GM23248 (cell line): ENCODE results near the gene ESM1. TPM values are rescaled to one million over a fixed set of nuclear protein-coding genes. Genes with fewer than 3 reads are reported as not detected.

Experiments used
- DNase-seq: peaks from one replicate; pipeline ENCODE4 v3.0.0-alpha.2; 2015
- H2AFZ ChIP-seq: fragments of 200-600 bp; sonication (generic); 2 replicates; pipeline ENCODE4 v1.6.1; 2016; ENCODE audit warnings: antibody characterized with exemption
- H3F3A ChIP-seq: fragments of 200-600 bp; sonication (generic); 2 replicates; pipeline ENCODE4 v1.6.1; 2016; ENCODE audit warnings: mild to moderate bottlenecking, antibody characterized with exemption, mixed run types; ENCODE audit not compliant: insufficient read depth
- H3K27ac ChIP-seq: fragments of 200-600 bp; sonication (generic); 2 replicates; pipeline ENCODE4 v1.5.1; 2016; ENCODE audit warnings: mild to moderate bottlenecking
- H3K27me3 ChIP-seq: fragments of 200-600 bp; sonication (generic); replicated peaks from 2 replicates; pipeline ENCODE4 v1.6.1; 2016; ENCODE audit warnings: mild to moderate bottlenecking; ENCODE audit not compliant: insufficient read depth
- H3K36me3 ChIP-seq: fragments of 200-600 bp; sonication (generic); 2 replicates; pipeline ENCODE4 v1.6.1; 2016; ENCODE audit warnings: low read depth, mild to moderate bottlenecking
- H3K4me1 ChIP-seq: fragments of 200-600 bp; sonication (generic); 2 replicates; pipeline ENCODE4 v1.6.1; 2016; ENCODE audit warnings: mild to moderate bottlenecking; ENCODE audit not compliant: insufficient read depth
- H3K4me2 ChIP-seq: fragments of 200-600 bp; sonication (generic); one replicate; pipeline ENCODE4 v1.6.1; 2016; ENCODE audit warnings: mild to moderate bottlenecking; ENCODE audit not compliant: unreplicated experiment
- H3K4me3 ChIP-seq: fragments of 200-600 bp; sonication (generic); 2 replicates; pipeline ENCODE4 v1.5.1; 2016; ENCODE audit warnings: mild to moderate bottlenecking
- H3K79me2 ChIP-seq: fragments of 200-600 bp; sonication (generic); 2 replicates; pipeline ENCODE4 v1.6.1; 2016; ENCODE audit warnings: mild to moderate bottlenecking; ENCODE audit not compliant: insufficient read depth
- H3K9ac ChIP-seq: fragments of 200-600 bp; sonication (generic); 2 replicates; pipeline ENCODE4 v1.6.1; 2016; ENCODE audit warnings: mild to moderate bottlenecking
- H3K9me2 ChIP-seq: fragments of 200-600 bp; sonication (generic); 2 replicates; pipeline ENCODE4 v1.6.1; 2016; ENCODE audit warnings: mixed run types, mild to moderate bottlenecking, moderate library complexity; ENCODE audit not compliant: insufficient read depth
- H3K9me3 ChIP-seq: fragments of 200-600 bp; sonication (generic); one replicate; pipeline ENCODE4 v1.6.1; 2017; ENCODE audit warnings: low read depth
- H4K20me1 ChIP-seq: fragments of 200-600 bp; sonication (generic); 2 replicates; pipeline ENCODE4 v1.6.0; 2016; ENCODE audit not compliant: insufficient read depth
- EZH2 ChIP-seq: fragments of 200-600 bp; sonication (generic); IDR thresholded peaks from 2 replicates; pipeline ENCODE4 v1.6.1; 2018; ENCODE audit warnings: antibody characterized with exemption, mild to moderate bottlenecking; ENCODE audit not compliant: insufficient read depth, poor library complexity, severe bottlenecking
- EZH2phosphoT487 ChIP-seq: fragments of 200-600 bp; sonication (generic); IDR thresholded peaks from 2 replicates; pipeline ENCODE4 v1.6.1; 2018; ENCODE audit warnings: antibody characterized with exemption, moderate library complexity, mild to moderate bottlenecking, low read depth; ENCODE audit not compliant: insufficient read depth
- WGBS, 2 experiments: methylation state at CpG; one replicate each; pipeline ENCODE4 v1.1.6; 2015 to 2017; ENCODE audit warnings: low lambda C conversion rate in 2 of 2, low coverage in 1 of 2; ENCODE audit errors: missing lambda C conversion rate in 2 of 2; 5-methylcytosine and 5-hydroxymethylcytosine counted together
- in situ Hi-C: fragments of 300-500 bp; cut with MboI; formaldehyde crosslinking; loops from 2 replicates; pipeline ENCODE4 v1.15.0; 2020
- polyA plus RNA-seq: library from polyadenylated mRNA; unstranded; fragments of >200 nt; fragmentation: Nextera tagmentation; extraction: Ambion mirVana; gene quantifications from 2 replicates; pipeline ENCODE4 v1.2.1, GENCODE V29; 2016
- total RNA-seq: library from RNA; depleted of rRNA; stranded (reverse); fragments of >200 nt; shearing (Covaris generic); gene quantifications from 2 replicates; pipeline ENCODE4 v1.2.3, GENCODE V29; 2014; rRNA removed

The ESM1 gene
- total and polyA plus RNA-seq, 2 experiments from 2014 or later, result 11.8 to 25.5 TPM

DNA sequence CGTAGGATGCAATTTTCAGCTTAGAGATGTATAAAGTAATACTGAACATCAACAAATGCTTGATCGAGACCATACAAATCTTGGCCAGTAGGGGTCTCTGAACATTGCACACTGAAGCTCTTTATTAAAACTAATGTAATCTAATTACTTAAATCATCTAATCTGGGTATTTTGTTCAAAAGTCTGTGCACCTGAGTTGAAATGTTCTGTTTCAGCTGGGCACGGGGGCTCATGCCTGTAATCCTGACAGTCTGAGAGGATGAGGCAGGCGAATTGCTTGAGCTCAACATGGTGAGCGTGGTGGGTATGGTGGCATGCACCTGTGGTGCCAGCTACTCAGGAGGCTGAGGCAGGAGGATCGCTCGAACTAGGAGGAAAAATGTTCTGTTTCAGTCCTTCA is 41.0 kb downstream of the ESM1 start:
- no peaks in the 10 kb centered on the region for H3K79me2 ChIP-seq
- H3K36me3 ChIP-seq, result no peaks in the 10 kb centered on the region
- no peaks in the 10 kb centered on the region for H4K20me1 ChIP-seq
- no peaks in the 10 kb centered on the region for H3F3A ChIP-seq
- no peak overlapping the region for H2AFZ ChIP-seq
- WGBS, 2 experiments, result 63 to 67% methylated on average over 7 of the region's 7 CpGs
- H3K9me3 ChIP-seq, result no peaks in the 10 kb centered on the region
- H3K4me3 ChIP-seq, result no peak overlapping the region
- H3K27ac ChIP-seq, result no peak overlapping the region
- H3K9me2 ChIP-seq, result no peaks in the 10 kb centered on the region
- H3K27me3 ChIP-seq, result no peaks in the 10 kb centered on the region
- no peak for TF ChIP-seq EZH2
- TF ChIP-seq EZH2phosphoT487, result no peak
- no peaks in the 10 kb centered on the region for H3K4me1 ChIP-seq
- in situ Hi-C loops, result loop anchor here (10.0 kb wide), 1 partner anchor 200 kb away; no protein-coding TSS in a partner anchor
- peak; percentile 59 for DNase-seq
- H3K9ac ChIP-seq, result no peak overlapping the region
- H3K4me2 ChIP-seq, result no peak overlapping the region

DNA sequence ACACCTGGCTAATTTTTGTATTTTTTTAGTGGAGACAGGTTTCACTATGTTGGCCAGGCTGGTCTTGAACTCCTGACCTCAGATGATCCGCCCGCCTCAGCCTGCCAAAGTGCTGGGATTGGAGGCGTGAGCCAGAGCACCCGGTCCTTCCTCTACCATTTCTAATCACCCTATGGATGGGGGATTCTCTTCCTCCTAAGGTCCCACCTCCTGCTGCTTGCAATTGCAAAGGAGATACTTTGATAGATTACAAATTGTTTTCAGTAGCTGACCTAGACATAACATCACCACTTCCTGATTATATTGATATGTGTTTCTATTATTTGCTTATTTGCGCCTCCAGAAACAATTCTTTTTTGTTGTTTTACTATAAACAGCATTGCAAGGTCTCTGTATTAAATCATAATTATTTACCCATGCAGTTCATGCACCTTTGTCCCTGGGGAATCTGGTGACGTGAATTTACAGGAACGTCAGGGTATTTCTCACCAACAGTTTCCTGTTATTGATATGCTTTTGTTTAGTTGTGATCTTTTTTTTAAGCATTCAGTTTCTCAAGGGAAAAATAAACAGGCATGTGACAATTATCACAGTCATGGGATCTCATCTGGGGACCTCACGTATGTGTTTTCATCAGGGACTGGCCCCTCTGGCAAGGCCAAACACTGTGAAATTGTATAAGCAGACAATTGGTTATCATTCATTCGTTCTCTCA is 43.2 kb downstream of the ESM1 start:
- Histone ChIP-seq H3K27ac (no peak overlapping the region), H2AFZ (no peak overlapping the region), H3K79me2 (no peaks in the 10 kb centered on the region), H3K4me2 (no peak overlapping the region), H3K36me3 (no peaks in the 10 kb centered on the region), H3F3A (no peaks in the 10 kb centered on the region), H3K4me1 (no peaks in the 10 kb centered on the region), H3K9ac (no peak overlapping the region), H3K9me3 (no peaks in the 10 kb centered on the region), H3K9me2 (no peaks in the 10 kb centered on the region), H3K27me3 (0 out of 2 replicates have a peak, but pooled peaks cover 1% of the 10 kb centered on the region), H4K20me1 (no peaks in the 10 kb centered on the region), H3K4me3 (no peak overlapping the region)
- no peak for DNase-seq
- in situ Hi-C loops, result loop anchor here (10.0 kb wide), 1 partner anchor 203 kb away; no protein-coding TSS in a partner anchor
- TF ChIP-seq EZH2phosphoT487, result no peak
- no peak for TF ChIP-seq EZH2
- 76 to 77% methylated on average over 9 of the region's 9 CpGs for WGBS, 2 experiments

DNA sequence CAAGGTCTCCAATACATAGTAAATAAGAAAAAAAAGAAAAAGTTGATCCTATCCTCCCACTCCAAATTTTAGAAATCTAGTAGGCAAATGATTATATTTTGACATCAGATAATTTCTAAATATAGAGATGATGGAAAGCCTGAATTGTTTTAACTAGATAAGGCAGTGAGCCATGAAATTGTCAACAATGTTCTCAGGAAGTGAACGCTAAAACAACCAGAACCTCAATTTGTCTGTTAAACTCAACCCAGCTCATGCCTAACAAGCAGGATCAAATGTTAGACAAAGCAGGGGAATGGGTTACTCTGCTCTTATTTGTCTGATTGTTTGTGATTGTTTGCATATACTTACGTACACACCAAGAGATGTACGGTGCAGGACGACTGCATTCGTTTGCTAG is 49.2 kb downstream of the ESM1 start:
- WGBS, 2 experiments, result 86 to 89% methylated on average over 5 of the region's 5 CpGs
- no peak overlapping the region for H2AFZ ChIP-seq
- H4K20me1 ChIP-seq, result no peaks in the 10 kb centered on the region
- H3K9me2 ChIP-seq, result no peaks in the 10 kb centered on the region
- no peaks in the 10 kb centered on the region for H3K36me3 ChIP-seq
- H3K27me3 ChIP-seq, result peaks cover 43% of the 10 kb centered on the region
- H3K4me2 ChIP-seq, result no peak overlapping the region
- no peak overlapping the region for H3K9ac ChIP-seq
- no peak overlapping the region for H3K4me3 ChIP-seq
- in situ Hi-C loops, result no loop called here
- H3F3A ChIP-seq, result no peaks in the 10 kb centered on the region
- TF ChIP-seq EZH2phosphoT487, result no peak
- no peak for TF ChIP-seq EZH2
- no peaks in the 10 kb centered on the region for H3K4me1 ChIP-seq
- no peak overlapping the region for H3K27ac ChIP-seq
- no peak for DNase-seq
- H3K9me3 ChIP-seq, result no peaks in the 10 kb centered on the region
- no peaks in the 10 kb centered on the region for H3K79me2 ChIP-seq

DNA sequence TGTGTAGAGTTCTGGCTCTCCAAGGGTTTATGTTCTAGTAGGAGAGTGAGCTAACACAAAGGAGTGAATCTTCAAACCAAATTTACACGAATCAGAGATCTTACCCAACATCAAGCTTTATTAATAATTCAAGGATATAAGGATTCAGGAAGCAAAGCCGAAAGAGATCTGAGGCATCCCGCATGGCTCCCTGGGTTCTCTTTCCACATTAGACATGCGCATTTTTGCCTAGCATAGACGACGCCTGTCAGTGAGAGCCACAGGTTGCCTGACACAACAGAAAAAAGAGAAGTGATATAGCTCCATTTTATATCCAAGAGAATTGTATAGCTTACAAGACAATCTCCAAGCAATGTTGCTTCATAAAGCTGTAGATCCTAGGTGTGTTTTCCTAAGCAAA is 52.6 kb downstream of the ESM1 start:
- Histone ChIP-seq H3K4me3 (no peak overlapping the region), H3K27me3 (peaks cover 43% of the 10 kb centered on the region), H3K79me2 (no peaks in the 10 kb centered on the region), H3K9ac (no peak overlapping the region), H3K36me3 (no peaks in the 10 kb centered on the region), H3K9me3 (no peaks in the 10 kb centered on the region), H3F3A (no peaks in the 10 kb centered on the region), H3K4me2 (no peak overlapping the region), H2AFZ (no peak overlapping the region), H3K27ac (no peak overlapping the region), H3K4me1 (no peaks in the 10 kb centered on the region), H3K9me2 (no peaks in the 10 kb centered on the region), H4K20me1 (no peaks in the 10 kb centered on the region)
- DNase-seq, result no peak
- 51 to 55% methylated on average over 6 of the region's 6 CpGs for WGBS, 2 experiments
- in situ Hi-C loops, result no loop called here
- TF ChIP-seq EZH2, result no peak
- no peak for TF ChIP-seq EZH2phosphoT487

DNA sequence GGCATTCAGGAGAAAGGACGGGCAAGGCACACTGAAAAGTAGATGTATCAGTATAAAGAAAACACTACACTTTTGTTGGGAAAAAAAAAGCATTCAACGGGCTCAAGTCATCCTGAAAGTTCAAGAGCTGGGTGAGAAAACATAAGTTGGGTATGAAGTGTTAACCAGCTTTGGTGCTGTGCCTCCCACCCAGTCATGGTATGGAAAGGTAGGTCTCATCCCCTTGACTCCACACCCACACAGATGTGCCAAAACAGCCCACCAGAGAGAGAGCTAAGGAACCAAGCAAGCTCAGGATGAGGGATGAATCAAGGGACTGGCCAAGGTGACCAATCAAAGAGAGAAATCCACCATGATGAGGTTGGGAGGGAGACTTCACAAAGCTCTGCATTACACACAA is 54.7 kb downstream of the ESM1 start:
- no peak for DNase-seq
- Histone ChIP-seq H3K4me3 (no peak overlapping the region), H3F3A (no peaks in the 10 kb centered on the region), H3K9me2 (no peaks in the 10 kb centered on the region), H3K36me3 (no peaks in the 10 kb centered on the region), H3K9me3 (no peaks in the 10 kb centered on the region), H3K4me1 (no peaks in the 10 kb centered on the region), H3K9ac (no peak overlapping the region), H3K27me3 (peaks cover 28% of the 10 kb centered on the region), H3K79me2 (no peaks in the 10 kb centered on the region), H2AFZ (no peak overlapping the region), H4K20me1 (no peaks in the 10 kb centered on the region), H3K27ac (no peak overlapping the region), H3K4me2 (no peak overlapping the region)
- in situ Hi-C loops, result no loop called here
- no peak for TF ChIP-seq EZH2
- TF ChIP-seq EZH2phosphoT487, result no peak
- 25 to 45% methylated on average over 2 of the region's 2 CpGs for WGBS, 2 experiments

Other genes with a start within 250 kb of the ESM1 start
- not detected in 2 replicates for gene GZMK, start 38.7 kb upstream of the ESM1 start, total RNA-seq
- not detected in 2 replicates for gene GZMK, start 38.7 kb upstream of the ESM1 start, polyA plus RNA-seq
- gene GZMA, start 117.1 kb upstream of the ESM1 start, total RNA-seq, result not detected in 2 replicates
- not detected in 2 replicates for gene GZMA, start 117.1 kb upstream of the ESM1 start, polyA plus RNA-seq
- gene GPX8, start 174.6 kb upstream of the ESM1 start, total RNA-seq, result 233 and 241 TPM in 2 replicates
- 235 and 237 TPM in 2 replicates for gene GPX8, start 174.6 kb upstream of the ESM1 start, polyA plus RNA-seq
- not detected in 2 replicates for gene CDC20B, start 187.6 kb upstream of the ESM1 start, total RNA-seq
- 0.20 TPM in 1 of 2 replicates, not detected in the other for gene CDC20B, start 187.6 kb upstream of the ESM1 start, polyA plus RNA-seq
- not detected in 2 replicates for gene MCIDAS, start 241.7 kb upstream of the ESM1 start, total RNA-seq
- gene MCIDAS, start 241.7 kb upstream of the ESM1 start, polyA plus RNA-seq, result not detected in 2 replicates
- 3.3 TPM in 1 of 2 replicates, not detected in the other for gene CCNO, start 248.0 kb upstream of the ESM1 start, total RNA-seq
- gene CCNO, start 248.0 kb upstream of the ESM1 start, polyA plus RNA-seq, result 1.7 and 1.9 TPM in 2 replicates